H9 (cell line): ENCODE data around the gene CACFD1. TPM values are rescaled to one million over a fixed set of nuclear protein-coding genes. Genes with fewer than 3 reads are reported as not detected.

ENCODE experiments used
- DNase-seq: peaks from one replicate; pipeline ENCODE4 v3.0.0-alpha.2; 2017
- H2AFZ ChIP-seq: one replicate; pipeline ENCODE4 v1.6.1; 2013; ENCODE audit warnings: mild to moderate bottlenecking, low read length, control low read depth, moderate library complexity
- H2AK5ac ChIP-seq: 2 replicates; pipeline ENCODE4 v1.6.1; 2013; ENCODE audit warnings: low read length, control low read depth, mixed read lengths; ENCODE audit not compliant: insufficient read length
- H2BK120ac ChIP-seq: one replicate; pipeline ENCODE4 v1.6.1; 2013; ENCODE audit warnings: low read depth, mild to moderate bottlenecking, low read length, control low read depth, inconsistent platforms; ENCODE audit not compliant: poor library complexity, severe bottlenecking
- H2BK12ac ChIP-seq: 2 replicates; pipeline ENCODE4 v1.6.1; 2013; ENCODE audit warnings: low read length, control low read depth, mixed read lengths, low read depth; ENCODE audit not compliant: insufficient read length
- H2BK15ac ChIP-seq: 2 replicates; pipeline ENCODE4 v1.6.1; 2013; ENCODE audit warnings: low read depth, low read length, control low read depth
- H2BK20ac ChIP-seq: one replicate; pipeline ENCODE4 v1.6.1; 2013; ENCODE audit warnings: low read depth, mild to moderate bottlenecking, low read length, control low read depth, inconsistent platforms; ENCODE audit not compliant: poor library complexity, severe bottlenecking
- H2BK5ac ChIP-seq: 2 replicates; pipeline ENCODE4 v1.6.1; 2013; ENCODE audit warnings: low read length, control low read depth, mixed read lengths; ENCODE audit not compliant: insufficient read length
- H3K14ac ChIP-seq: 2 replicates; pipeline ENCODE4 v1.6.1; 2013; ENCODE audit warnings: low read length, control low read depth; ENCODE audit not compliant: insufficient read depth
- H3K18ac ChIP-seq: 2 replicates; pipeline ENCODE4 v1.6.1; 2013; ENCODE audit warnings: low read depth, mild to moderate bottlenecking, mixed read lengths, low read length, control low read depth; ENCODE audit not compliant: insufficient read length
- H3K23ac ChIP-seq: 2 replicates; pipeline ENCODE4 v1.6.1; 2013; ENCODE audit warnings: low read length, control low read depth, mixed read lengths, low read depth; ENCODE audit not compliant: insufficient read length
- H3K23me2 ChIP-seq: 2 replicates; pipeline ENCODE4 v1.6.1; 2013; ENCODE audit warnings: low read depth, mild to moderate bottlenecking, mixed read lengths, low read length, control low read depth; ENCODE audit not compliant: insufficient read length, poor library complexity, severe bottlenecking
- H3K27ac ChIP-seq: 2 replicates; pipeline ENCODE4 v1.5.1; 2013; ENCODE audit warnings: low read length, control low read depth, mixed read lengths, low read depth; ENCODE audit not compliant: insufficient read length
- H3K27me3 ChIP-seq: 2 replicates; pipeline ENCODE4 v1.6.1; 2013; ENCODE audit warnings: low read length, control low read depth, inconsistent platforms; ENCODE audit not compliant: insufficient read depth
- H3K4ac ChIP-seq: 2 replicates; pipeline ENCODE4 v1.6.1; 2013; ENCODE audit warnings: low read depth, mild to moderate bottlenecking, control low read depth, inconsistent platforms, low read length, moderate library complexity
- H3K4me1 ChIP-seq: 2 replicates; pipeline ENCODE4 v1.6.1; 2013; ENCODE audit warnings: low read length, control low read depth, inconsistent platforms; ENCODE audit not compliant: insufficient read depth
- H3K4me2 ChIP-seq: 2 replicates; pipeline ENCODE4 v1.6.1; 2013; ENCODE audit warnings: low read length, control low read depth, mixed read lengths; ENCODE audit not compliant: insufficient read length, insufficient read depth
- H3K56ac ChIP-seq: 2 replicates; pipeline ENCODE4 v1.6.1; 2013; ENCODE audit warnings: low read depth, mild to moderate bottlenecking, mixed read lengths, low read length, control low read depth; ENCODE audit not compliant: insufficient read length
- H3K79me1 ChIP-seq: 2 replicates; pipeline ENCODE4 v1.6.1; 2013; ENCODE audit warnings: low read depth, mild to moderate bottlenecking, moderate library complexity, low read length, control low read depth, inconsistent platforms; ENCODE audit not compliant: insufficient read depth, poor library complexity, severe bottlenecking
- H3K79me2 ChIP-seq: 2 replicates; pipeline ENCODE4 v1.6.1; 2013; ENCODE audit warnings: low read length, control low read depth, inconsistent platforms; ENCODE audit not compliant: insufficient read depth
- H3K9ac ChIP-seq: 2 replicates; pipeline ENCODE4 v1.6.1; 2013; ENCODE audit warnings: low read length, control low read depth, mixed read lengths; ENCODE audit not compliant: insufficient read length; ENCODE audit errors: extremely low read depth
- H3K9me3 ChIP-seq: one replicate; pipeline ENCODE4 v1.6.1; 2013; ENCODE audit warnings: low read depth, low read length, inconsistent platforms; ENCODE audit not compliant: control insufficient read depth
- H3T11ph ChIP-seq: one replicate; pipeline ENCODE4 v1.6.1; 2013; ENCODE audit warnings: mild to moderate bottlenecking, low read length, control low read depth, inconsistent platforms
- H4K20me1 ChIP-seq: one replicate; pipeline ENCODE4 v1.6.1; 2013; ENCODE audit not compliant: control insufficient read depth, insufficient read length, insufficient read depth
- H4K5ac ChIP-seq: 2 replicates; pipeline ENCODE4 v1.6.1; 2013; ENCODE audit warnings: low read depth, mild to moderate bottlenecking, mixed read lengths, low read length, control low read depth; ENCODE audit not compliant: insufficient read length
- H4K8ac ChIP-seq: replicated peaks from 2 replicates; pipeline ENCODE4 v1.6.1; 2013; ENCODE audit warnings: low read length, control low read depth, mixed read lengths, low read depth; ENCODE audit not compliant: insufficient read length
- H4K91ac ChIP-seq: 2 replicates; pipeline ENCODE4 v1.6.1; 2013; ENCODE audit warnings: low read depth, mild to moderate bottlenecking, moderate library complexity, mixed read lengths, low read length, control low read depth; ENCODE audit not compliant: insufficient read length
- H3K27ac Mint-ChIP-seq, 3 experiments: 2 replicates in 2 of 3; 3 replicates in 1 of 3; pipeline ENCODE4 v1.8.0; 2020 to 2021; ENCODE audit warnings: mixed read lengths in 3 of 3, mild to moderate bottlenecking in 1 of 3, moderate library complexity in 1 of 3
- H3K27me3 Mint-ChIP-seq: 2 replicates; pipeline ENCODE4 v1.8.0; 2021; ENCODE audit warnings: low read depth, mild to moderate bottlenecking, moderate library complexity, mixed read lengths
- H3K36me3 Mint-ChIP-seq, 3 experiments: 2 replicates in 2 of 3; 3 replicates in 1 of 3; pipeline ENCODE4 v1.8.0; 2020 to 2021; ENCODE audit warnings: low read depth in 3 of 3, mixed read lengths in 3 of 3; ENCODE audit not compliant: insufficient read depth in 1 of 3
- H3K4me1 Mint-ChIP-seq, 2 experiments: 2 replicates each; pipeline ENCODE4 v1.8.0; 2020; ENCODE audit warnings: mixed read lengths in 2 of 2
- H3K4me3 Mint-ChIP-seq, 2 experiments: 2 replicates in 1 of 2; 3 replicates in 1 of 2; pipeline ENCODE4 v1.8.0; 2020 to 2021; ENCODE audit warnings: mild to moderate bottlenecking in 2 of 2, mixed read lengths in 2 of 2, moderate library complexity in 1 of 2
- H3K9me3 Mint-ChIP-seq, 2 experiments: 2 replicates in 1 of 2; 3 replicates in 1 of 2; pipeline ENCODE4 v1.8.0; 2020; ENCODE audit warnings: mild to moderate bottlenecking in 2 of 2, mixed read lengths in 2 of 2, moderate library complexity in 1 of 2
- CTCF ChIP-seq: fragments of 200-600 bp; sonication (generic); conservative IDR thresholded peaks from 3 replicates; pipeline ENCODE4 v1.8.0; 2021; ENCODE audit warnings: antibody characterized with exemption, mild to moderate bottlenecking
- WGBS: extraction: QIAGEN DNeasy Blood & Tissue Kit; methylation state at CpG from one replicate; pipeline ENCODE4 v1.1.7; 2013; ENCODE audit warnings: missing lambda C conversion rate, low lambda C conversion rate, mixed read lengths; ENCODE audit not compliant: insufficient read length; ENCODE audit errors: extremely low coverage; 5-methylcytosine and 5-hydroxymethylcytosine counted together
- total RNA-seq: library from RNA; stranded (reverse); gene quantifications from 2 replicates; pipeline ENCODE4 v1.2.1, GENCODE V29; 2021

The CACFD1 gene
- total RNA-seq, 1 experiment from 2014 or later, result 20.0 TPM

- no peak overlapping the region for H2BK12ac ChIP-seq
- no peaks in the 10 kb centered on the region for H3K79me1 ChIP-seq
- no peak for TF ChIP-seq CTCF
- H3K27ac Mint-ChIP-seq, result no peak overlapping the region
- no peaks in the 10 kb centered on the region for H3K23me2 ChIP-seq
- no CpG with 5 or more reads among the region's 23 CpGs for WGBS
- H3K18ac ChIP-seq, result no peak overlapping the region
- no peaks in the 10 kb centered on the region for H3K27me3 ChIP-seq
- no peak overlapping the region for H3T11ph ChIP-seq
- H3K4me2 ChIP-seq, result no peak overlapping the region
- no peaks in the 10 kb centered on the region; the same call in 1 of the 2 replicates for H3K27me3 Mint-ChIP-seq
- H2BK5ac ChIP-seq, result no peak overlapping the region
- H4K5ac ChIP-seq, result no peak overlapping the region
- H3K36me3 Mint-ChIP-seq, result no peaks in the 10 kb centered on the region
- H2BK15ac ChIP-seq, result no peak overlapping the region
- no peak overlapping the region for H3K4me3 Mint-ChIP-seq
- H3K9me3 Mint-ChIP-seq, result no peaks in the 10 kb centered on the region
- no peak overlapping the region for H4K8ac ChIP-seq
- no peak overlapping the region for H3K56ac ChIP-seq
- H4K20me1 ChIP-seq, result no peaks in the 10 kb centered on the region
- H3K4me1 ChIP-seq, result no peaks in the 10 kb centered on the region
- H3K79me2 ChIP-seq, result no peaks in the 10 kb centered on the region
- no peak overlapping the region for H3K9ac ChIP-seq
- no peak overlapping the region for H2AFZ ChIP-seq
- H3K4me1 Mint-ChIP-seq, result no peaks in the 10 kb centered on the region
- no peak overlapping the region for H2BK120ac ChIP-seq
- H2AK5ac ChIP-seq, result no peak overlapping the region
- H2BK20ac ChIP-seq, result no peak overlapping the region
- no peak overlapping the region for H3K4ac ChIP-seq
- H3K23ac ChIP-seq, result no peak overlapping the region
- H3K27ac ChIP-seq, result no peak overlapping the region
- DNase-seq, result no peak
- H3K9me3 ChIP-seq, result no peaks in the 10 kb centered on the region
- no peak overlapping the region for H4K91ac ChIP-seq
- H3K14ac ChIP-seq, result no peak overlapping the region; the same call in 1 of the 2 replicates
Measured at GRCh38 chr9:133445293-133445969, 14.3 kb upstream of the CACFD1 start.
